A204.1 (cell line): ENCODE data around the gene C1orf56.
A peak's percentile ranks its signal among the peaks of the same experiment; 100 is the strongest.

Source experiments
- FAIRE-seq: peaks from 2 replicates; lab custom pipeline; 2012; peaks lifted over from hg19 to GRCh38; lab: Jason Lieb, UNC

The C1orf56 gene, protein sequence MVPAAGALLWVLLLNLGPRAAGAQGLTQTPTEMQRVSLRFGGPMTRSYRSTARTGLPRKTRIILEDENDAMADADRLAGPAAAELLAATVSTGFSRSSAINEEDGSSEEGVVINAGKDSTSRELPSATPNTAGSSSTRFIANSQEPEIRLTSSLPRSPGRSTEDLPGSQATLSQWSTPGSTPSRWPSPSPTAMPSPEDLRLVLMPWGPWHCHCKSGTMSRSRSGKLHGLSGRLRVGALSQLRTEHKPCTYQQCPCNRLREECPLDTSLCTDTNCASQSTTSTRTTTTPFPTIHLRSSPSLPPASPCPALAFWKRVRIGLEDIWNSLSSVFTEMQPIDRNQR

DNA sequence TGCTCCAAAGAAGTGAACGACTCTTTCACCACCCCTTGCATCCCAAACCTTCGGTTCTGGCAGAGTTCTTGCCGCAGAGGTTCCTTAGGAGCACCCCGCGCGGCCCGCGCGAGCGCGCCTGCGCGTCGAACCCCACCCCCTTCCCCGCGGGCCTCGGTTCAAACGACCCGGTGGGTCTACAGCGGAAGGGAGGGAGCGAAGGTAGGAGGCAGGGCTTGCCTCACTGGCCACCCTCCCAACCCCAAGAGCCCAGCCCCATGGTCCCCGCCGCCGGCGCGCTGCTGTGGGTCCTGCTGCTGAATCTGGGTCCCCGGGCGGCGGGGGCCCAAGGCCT lies at the start of gene C1orf56:
Gene C1orf56, plus strand, starts transcription at position 161 of the 334 bp plus-strand sequence. Its CDS starts 97 bp downstream, at position 258.
- no peak for FAIRE-seq

- FAIRE-seq = no peak
These were observed 49.6 kb upstream of the C1orf56 start for GRCh38 chr1:150997949-150998348.

DNA sequence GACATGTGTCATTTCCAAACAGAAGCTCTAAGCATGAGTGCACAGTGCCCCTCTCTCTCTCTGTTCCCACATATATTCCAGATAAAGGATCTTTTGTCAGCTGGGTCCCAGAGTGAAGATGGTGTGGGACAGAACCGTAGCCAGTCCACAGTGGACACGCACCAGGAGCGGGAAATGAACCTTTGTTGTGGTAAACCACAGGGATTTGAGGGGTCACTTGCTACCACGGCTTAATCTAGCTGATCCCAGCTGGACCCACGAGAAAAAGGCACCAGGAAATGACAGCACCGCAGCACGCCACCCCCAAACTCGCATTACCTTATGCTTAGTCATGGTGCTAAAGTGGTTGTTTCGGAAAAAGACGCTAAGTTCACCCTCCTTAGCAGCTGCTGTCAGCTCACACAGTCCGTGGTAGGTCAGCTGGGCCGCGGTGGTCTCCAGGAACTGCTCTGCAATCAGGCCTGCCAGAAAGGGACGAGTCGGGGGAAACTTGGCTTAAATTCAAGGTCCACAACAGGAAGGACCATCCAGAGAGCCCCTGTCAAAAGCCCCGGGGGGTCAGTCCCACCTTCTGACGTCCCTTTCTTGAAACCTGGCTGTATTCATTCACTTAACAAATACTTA lies 48.4 kb upstream of the C1orf56 start:
- no peak for FAIRE-seq

DNA sequence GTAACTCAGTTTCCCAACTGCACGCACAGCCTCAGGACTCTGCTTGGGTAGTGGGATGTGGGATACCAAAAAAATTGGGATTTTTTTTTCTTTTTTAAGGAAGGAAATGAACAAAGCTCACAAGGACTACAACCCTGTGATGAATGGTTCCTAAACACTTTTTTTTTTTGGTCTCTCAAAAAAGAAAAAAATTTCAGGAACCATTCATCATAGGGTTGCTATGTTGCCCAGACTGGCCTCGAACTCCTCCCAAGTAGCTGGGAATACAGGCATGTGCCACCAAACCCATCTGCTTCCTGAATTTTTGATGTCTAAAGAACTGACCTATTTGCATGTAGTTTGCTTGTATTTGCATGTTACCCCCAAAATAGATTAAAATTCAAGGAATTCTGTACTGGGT lies 47.6 kb upstream of the C1orf56 start:
- FAIRE-seq = no peak

GRCh38 chr1:151000408-151000807 lies 47.1 kb upstream of the C1orf56 start:
- no peak for FAIRE-seq

- no peak for FAIRE-seq
These were observed 45.9 kb upstream of the C1orf56 start for GRCh38 chr1:151001602-151002001.

GRCh38 chr1:151002051-151002450 lies 45.5 kb upstream of the C1orf56 start:
- FAIRE-seq = no peak

GRCh38 chr1:151002611-151003010 lies 44.9 kb upstream of the C1orf56 start:
- no peak for FAIRE-seq

DNA sequence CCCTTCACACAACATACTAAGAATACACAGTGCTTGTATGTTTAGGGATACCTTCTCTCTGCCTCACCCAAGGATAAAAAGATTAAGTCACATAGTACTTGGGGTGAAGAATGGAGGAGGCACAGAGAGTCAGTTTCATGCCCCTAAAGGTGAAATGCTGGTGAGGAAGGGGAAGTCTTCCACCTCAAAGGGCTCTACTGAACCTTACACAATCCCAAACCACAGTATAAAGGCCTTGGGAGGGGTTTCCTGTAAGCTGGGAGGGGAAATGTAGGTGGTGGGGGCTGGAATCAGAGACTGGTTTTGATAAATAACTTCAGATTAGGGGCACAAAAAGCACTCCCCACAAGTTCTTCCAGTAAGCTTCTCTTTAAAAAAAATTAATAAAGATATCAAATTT lies 44.4 kb upstream of the C1orf56 start:
- no peak for FAIRE-seq

DNA sequence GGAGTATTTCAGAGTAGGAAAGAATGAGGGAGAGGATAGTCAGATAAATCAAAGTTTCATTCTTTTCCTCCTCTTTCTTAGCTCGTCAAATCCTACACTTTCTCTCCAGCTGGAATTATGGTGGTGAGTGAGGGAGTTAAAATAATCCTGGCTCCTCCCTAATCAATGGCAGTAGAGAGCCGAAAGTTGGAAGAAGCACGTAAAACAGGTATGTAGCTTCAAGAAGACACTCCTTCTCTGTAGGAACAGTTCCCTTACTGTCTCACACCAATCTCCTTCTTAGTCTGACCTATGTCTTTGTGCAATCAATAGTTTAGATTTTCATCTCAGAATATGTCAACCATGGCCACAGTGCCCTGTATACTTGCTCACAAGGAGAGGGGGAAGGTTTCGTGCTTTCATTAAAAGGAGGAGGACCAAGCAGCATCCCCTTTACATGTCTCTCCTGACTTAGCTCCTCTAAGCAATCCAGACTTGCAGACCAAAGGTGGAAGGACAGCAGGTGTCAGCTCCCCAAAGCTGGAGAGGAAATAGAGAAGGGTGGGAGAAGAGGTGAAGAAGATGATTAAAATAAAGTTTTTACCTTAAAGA lies 41.7 kb upstream of the C1orf56 start:
- FAIRE-seq = no peak

DNA sequence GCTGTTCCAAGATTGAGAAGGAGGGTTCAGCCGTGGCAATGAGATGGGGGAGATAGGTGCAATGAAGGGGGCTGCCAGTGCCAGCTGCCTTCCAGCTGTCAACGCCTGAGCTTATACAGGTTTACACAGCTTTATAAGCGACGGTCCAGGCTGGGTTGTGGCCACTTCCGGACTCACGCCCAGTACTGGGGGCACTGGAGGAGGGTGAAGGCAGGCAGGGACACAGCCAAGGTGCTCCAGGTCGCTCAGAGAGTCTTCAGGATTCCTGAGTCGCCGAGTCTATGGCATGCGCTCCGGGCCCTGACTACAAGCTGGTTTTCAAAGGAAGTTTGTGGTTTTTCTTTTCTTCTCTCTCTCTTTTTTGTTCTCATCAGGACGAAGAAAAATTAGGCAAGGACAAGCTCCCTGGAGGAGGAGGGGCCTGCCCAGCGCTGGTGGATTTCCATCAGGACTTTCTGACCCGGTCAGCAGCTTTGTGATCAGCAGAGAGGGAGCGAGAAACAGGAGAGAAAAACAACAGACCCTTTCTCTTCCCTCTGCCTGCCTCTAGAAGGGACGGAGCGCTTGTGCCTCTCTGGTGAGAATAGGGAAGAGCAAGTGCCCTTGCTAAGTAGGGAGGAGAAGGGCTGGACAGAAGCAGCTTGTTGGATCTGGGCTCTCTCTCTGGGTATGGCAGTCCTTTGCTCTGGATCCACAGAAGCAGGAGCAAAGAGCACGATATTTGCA lies 41.1 kb upstream of the C1orf56 start, which contains the start of gene MINDY1:
Gene MINDY1, minus strand, starts transcription at position 576 of the 726 bp plus-strand sequence. CDS start 4,285 bp downstream, outside the sequence.
- no peak for FAIRE-seq

- FAIRE-seq = no peak
These were observed 39.7 kb upstream of the C1orf56 start for GRCh38 chr1:151007853-151008243.

- peak; percentile 44 for FAIRE-seq
These were observed 39.0 kb upstream of the C1orf56 start, which contains the start of gene PRUNE1 for GRCh38 chr1:151008244-151009205. Gene PRUNE1, plus strand, starts transcription at chr1:151008449. Its CDS starts 184 bp downstream, at chr1:151008633.

DNA sequence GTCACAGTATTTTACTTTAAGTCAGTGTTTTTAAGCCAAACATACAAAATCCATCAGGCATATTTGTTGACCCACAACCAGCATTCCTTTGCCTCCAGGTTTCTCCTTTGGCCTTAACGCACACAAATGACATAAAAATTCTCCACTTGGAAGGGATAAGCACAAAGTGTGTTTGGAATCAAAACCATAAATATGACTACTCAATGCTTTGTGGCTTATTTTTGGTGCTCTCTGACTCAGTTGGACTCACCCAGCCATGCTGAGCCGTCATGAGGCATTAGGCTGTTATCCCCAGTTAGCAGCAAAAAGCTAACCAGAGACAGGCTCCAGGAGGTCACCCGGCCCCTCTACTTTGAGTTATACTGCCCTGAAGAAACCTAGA lies 38.4 kb upstream of the C1orf56 start:
- no peak for FAIRE-seq

DNA sequence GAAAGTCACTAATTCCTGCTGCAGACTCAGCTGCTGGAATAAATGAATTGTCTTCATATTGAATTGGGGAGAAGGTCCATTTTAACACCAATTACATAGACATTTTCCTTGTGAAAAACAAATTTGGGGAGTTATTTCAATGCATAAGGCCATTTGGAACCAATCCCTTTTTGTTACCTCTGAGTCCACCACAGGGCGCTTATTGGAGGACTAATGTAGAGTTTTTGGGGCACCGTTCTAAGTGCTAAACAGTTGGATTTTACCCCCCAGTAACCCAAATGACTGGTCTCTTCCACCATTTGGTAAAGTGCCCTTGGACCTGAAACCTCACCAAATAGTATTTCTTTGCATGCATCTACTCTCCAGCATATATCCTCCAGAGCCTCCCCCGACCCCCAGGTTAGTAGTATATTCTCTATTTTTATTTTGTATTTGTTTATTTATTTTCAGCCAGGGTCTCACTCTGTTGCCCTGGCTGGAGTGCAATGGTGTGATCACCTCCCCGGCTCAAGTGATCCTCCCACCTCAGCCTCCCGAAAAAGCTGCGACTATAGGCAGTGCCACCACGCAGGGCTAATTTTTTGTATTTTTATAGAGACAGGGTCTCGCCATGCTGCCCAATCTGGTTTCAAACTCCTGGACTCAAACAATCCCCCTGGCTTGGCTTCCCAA lies 37.7 kb upstream of the C1orf56 start:
- no peak for FAIRE-seq

DNA sequence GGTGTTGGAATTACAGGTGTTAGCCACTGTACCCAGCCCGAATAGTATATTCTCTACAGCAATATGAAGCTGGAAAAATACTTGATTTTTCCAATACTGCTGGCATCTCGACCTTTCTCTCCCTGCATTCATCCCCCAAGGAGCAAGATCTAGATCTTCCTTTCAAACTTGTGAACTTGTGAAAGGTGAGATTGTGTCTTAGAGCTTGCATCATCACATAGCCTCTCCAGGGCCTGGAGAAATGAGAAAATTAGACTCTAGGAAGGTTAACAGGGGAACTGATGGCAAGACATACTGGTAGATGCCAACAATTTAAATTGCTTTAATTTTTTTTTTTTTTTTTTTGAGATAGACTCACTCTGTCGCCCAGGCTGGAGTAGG lies 37.2 kb upstream of the C1orf56 start:
- no peak for FAIRE-seq

DNA sequence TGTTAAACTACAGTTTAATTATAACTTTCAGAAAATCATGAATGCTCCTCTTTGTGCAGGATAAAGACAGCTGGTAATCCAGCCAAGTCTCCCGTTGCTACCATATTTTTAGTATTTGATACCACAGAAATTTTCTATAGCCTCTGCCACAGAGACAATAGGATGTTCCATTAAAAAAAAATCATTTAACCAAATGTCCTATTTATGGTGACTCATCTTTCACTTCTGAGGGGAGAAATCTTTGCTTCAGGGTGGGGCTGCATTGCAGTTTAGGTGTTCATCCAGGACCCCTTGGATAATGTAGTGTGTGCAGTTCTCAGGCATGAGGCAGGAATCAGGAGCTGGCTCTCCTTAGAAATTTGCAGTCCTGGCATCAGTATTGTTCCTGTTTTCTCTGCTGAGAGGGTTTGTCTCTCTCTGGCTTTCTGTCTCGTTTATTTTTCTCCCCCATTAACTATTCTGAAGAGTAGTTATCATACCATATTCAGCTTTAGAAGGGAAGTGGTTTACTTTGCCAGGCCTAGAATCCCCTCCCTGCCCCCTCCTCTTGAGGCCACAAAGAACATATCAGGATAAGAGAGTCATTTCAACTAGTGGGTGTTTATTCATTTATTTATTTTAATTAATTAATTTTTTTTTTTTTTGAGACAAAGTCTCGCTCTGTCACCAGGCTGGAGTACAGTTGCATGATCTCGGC lies 36.2 kb upstream of the C1orf56 start:
- FAIRE-seq = no peak

GRCh38 chr1:151012684-151013471 lies 34.7 kb upstream of the C1orf56 start:
- no peak for FAIRE-seq

DNA sequence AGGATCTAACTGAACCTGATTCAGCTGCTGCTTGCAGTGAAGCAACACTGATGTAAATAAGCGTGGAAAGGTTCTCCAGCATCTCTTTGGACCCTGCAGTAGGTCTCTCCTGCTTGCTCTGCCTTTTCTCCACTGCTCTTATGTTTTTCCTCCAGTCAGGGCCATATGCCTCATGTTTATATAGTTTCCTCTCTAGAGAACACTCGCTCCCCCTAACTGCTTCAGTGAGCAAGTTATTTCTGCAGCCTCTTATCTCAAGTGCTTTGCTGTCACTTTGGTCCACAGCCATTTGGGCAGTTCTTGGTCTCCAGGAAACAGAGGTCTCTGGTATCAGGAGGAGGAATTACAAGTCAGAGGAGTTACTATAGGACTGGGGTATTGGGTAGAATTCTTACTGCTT lies 34.0 kb upstream of the C1orf56 start:
- FAIRE-seq = no peak
